ENCODE results near the gene LELP1.
"Not testable (repeated sequence)": the region's sequence is repeated elsewhere in the genome, so short reads cannot be mapped to it uniquely, and the experiment has no call there.

LELP1 gene

DNA sequence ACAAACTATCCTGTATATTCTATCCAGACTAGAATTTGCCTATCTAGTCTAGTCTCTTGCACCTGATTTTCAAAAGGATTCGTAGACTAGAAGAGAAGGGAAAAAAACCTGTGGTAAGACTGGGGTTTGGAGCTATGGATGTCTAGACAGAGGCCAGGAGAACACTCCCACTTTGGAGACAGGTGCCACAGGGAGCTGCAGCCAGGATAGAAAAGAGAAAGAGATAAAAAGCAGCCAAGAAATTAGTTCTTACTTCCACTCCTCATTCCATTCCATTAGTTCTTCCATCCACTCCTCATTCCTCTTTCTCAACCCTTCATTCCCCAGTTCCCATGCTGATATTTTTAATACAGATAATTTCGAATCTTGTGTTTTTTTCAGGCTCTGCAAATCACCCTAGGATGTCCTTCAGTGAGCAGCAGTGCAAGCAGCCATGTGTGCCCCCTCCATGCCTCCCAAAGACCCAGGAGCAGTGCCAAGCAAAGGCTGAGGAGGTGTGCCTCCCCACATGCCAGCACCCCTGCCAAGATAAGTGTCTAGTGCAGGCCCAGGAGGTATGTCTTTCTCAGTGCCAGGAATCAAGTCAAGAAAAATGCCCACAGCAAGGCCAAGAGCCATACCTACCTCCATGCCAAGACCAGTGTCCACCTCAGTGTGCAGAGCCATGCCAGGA lies 14.7 kb downstream of the LELP1 start:
- Histone ChIP-seq H3K4me2 (ENCODE audit: low read length) (no peak overlapping the region), H3K4me3 (ENCODE audit: low read length) (no peak overlapping the region), H2AFZ (ENCODE audit: low read depth, low read length) (no peak overlapping the region), H3K4me1 (ENCODE audit: low read length) (no peaks in the 10 kb centered on the region), H3K27me3 (ENCODE audit: low read depth, low read length) (peaks cover 64% of the 10 kb centered on the region), H3K27ac (ENCODE audit: low read length) (no peak overlapping the region), H3K9ac (ENCODE audit: low read length) (no peak overlapping the region), H3K79me2 (ENCODE audit: low read length) (no peaks in the 10 kb centered on the region), H3K9me3 (ENCODE audit: insufficient read depth, low read length) (no peaks in the 10 kb centered on the region), H3K36me3 (replicated peaks; ENCODE audit: low read depth, low read length) (no peaks in the 10 kb centered on the region), H4K20me1 (ENCODE audit: insufficient read depth, low read length) (no peaks in the 10 kb centered on the region)
- TF ChIP-seq EZH2phosphoT487 (IDR thresholded peaks at IDR 0.05; ENCODE audit: low read depth): no peak

DNA sequence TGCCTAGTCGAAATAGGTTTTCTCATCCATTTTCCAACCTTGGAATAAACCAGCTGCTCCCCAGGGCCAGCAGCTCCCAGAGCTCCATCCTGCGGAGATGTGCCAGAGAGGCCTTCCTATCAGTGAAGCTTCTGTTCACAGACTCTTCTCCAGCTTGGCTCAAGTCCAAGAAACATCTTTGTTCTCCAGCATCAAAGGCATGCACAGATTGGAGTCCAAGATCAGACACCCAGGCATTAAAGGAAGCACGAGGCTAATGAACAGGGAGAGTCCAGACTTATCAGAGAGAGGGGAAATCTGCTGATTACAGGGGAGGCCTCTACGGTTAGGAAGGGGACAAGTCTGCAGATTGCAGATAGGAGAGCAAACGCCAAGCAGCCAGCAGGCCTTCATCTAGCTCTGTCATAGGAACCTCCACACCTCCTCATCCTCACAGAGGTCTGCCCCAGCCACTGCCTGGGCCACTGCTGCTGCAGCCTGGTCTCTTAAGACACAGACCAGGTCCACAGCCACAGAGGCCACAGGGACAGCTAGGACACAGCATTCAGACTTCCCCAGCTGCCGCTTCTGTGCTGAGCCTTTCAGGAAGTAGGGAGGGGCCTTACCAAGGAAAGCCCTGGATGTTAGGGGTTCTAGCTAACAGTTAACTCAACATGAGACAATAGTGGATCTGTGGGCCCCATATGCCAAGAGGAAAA lies 17.5 kb downstream of the LELP1 start:
- Histone ChIP-seq H3K79me2 (ENCODE audit: low read length) (no peaks in the 10 kb centered on the region), H3K27me3 (ENCODE audit: low read depth, low read length) (peaks cover 71% of the 10 kb centered on the region), H3K9ac (ENCODE audit: low read length) (no peak overlapping the region), H3K4me3 (ENCODE audit: low read length) (no peak overlapping the region), H3K4me2 (ENCODE audit: low read length) (no peak overlapping the region), H4K20me1 (ENCODE audit: insufficient read depth, low read length) (no peaks in the 10 kb centered on the region), H3K9me3 (ENCODE audit: insufficient read depth, low read length) (no peaks in the 10 kb centered on the region), H3K36me3 (replicated peaks; ENCODE audit: low read depth, low read length) (no peaks in the 10 kb centered on the region), H2AFZ (ENCODE audit: low read depth, low read length) (no peak overlapping the region), H3K27ac (ENCODE audit: low read length) (no peak overlapping the region), H3K4me1 (ENCODE audit: low read length) (0 out of 2 replicates have a peak, but pooled peaks cover 2% of the 10 kb centered on the region)
- TF ChIP-seq, protein P1, sequence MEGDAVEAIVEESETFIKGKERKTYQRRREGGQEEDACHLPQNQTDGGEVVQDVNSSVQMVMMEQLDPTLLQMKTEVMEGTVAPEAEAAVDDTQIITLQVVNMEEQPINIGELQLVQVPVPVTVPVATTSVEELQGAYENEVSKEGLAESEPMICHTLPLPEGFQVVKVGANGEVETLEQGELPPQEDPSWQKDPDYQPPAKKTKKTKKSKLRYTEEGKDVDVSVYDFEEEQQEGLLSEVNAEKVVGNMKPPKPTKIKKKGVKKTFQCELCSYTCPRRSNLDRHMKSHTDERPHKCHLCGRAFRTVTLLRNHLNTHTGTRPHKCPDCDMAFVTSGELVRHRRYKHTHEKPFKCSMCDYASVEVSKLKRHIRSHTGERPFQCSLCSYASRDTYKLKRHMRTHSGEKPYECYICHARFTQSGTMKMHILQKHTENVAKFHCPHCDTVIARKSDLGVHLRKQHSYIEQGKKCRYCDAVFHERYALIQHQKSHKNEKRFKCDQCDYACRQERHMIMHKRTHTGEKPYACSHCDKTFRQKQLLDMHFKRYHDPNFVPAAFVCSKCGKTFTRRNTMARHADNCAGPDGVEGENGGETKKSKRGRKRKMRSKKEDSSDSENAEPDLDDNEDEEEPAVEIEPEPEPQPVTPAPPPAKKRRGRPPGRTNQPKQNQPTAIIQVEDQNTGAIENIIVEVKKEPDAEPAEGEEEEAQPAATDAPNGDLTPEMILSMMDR (IDR thresholded peaks at IDR 0.05; ENCODE audit: low read depth, low read length): no peak

DNA sequence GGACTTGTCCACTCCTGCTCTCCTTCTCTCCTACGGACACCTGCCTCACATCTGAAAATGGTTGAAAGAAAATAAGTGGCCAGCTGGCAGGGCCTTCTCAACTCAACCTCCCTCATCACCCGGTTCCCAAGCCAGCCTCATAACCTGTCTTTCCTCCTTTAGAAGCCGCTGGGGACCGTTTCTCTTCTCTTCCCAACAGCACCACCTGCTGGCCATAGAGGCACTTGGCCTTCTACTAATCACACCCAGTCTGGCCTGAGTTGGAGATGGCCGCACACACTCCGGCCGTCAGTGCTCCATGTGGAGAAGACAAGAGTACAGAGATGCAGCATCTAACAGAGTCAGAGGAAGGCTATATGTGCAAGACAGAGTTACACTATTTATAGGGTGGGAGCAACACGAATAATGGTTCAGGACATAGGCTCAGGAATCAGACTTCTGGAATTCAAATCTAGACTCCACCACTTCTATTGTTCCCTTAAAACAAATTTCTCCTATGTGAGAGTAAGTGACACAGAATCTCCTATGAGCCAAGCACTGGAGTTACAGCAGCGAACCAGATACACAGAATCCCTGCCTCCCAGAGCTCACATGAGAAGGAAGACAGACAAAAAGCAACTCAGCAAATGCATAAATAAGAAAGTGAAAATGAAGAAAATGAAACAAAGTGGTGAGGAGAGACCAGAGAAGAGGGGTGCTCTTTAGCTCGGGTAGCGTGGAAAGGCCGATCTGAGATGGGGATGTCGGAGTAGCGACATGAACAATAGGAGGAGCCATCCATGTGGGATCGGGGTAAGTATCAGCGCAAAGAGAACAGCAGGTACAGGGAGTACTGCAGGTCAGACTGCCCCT lies 20.0 kb downstream of the LELP1 start:
- H3K9ac ChIP-seq (ENCODE audit: low read length); H3K9me3 ChIP-seq (ENCODE audit: insufficient read depth, low read length); H4K20me1 ChIP-seq (ENCODE audit: insufficient read depth, low read length); H3K4me1 ChIP-seq (ENCODE audit: low read length); H3K27ac ChIP-seq (ENCODE audit: low read length); H3K4me3 ChIP-seq (ENCODE audit: low read length); H3K36me3 ChIP-seq (replicated peaks; ENCODE audit: low read depth, low read length); H3K79me2 ChIP-seq (ENCODE audit: low read length); H2AFZ ChIP-seq (ENCODE audit: low read depth, low read length): not testable (repeated sequence)
- TF ChIP-seq, protein P1 (IDR thresholded peaks at IDR 0.05; ENCODE audit: low read depth, low read length): peak; percentile 64
- Histone ChIP-seq H3K4me2 (ENCODE audit: low read length) (peak overlapping the region; percentile 25), H3K27me3 (ENCODE audit: low read depth, low read length) (peaks cover 78% of the 10 kb centered on the region)

DNA sequence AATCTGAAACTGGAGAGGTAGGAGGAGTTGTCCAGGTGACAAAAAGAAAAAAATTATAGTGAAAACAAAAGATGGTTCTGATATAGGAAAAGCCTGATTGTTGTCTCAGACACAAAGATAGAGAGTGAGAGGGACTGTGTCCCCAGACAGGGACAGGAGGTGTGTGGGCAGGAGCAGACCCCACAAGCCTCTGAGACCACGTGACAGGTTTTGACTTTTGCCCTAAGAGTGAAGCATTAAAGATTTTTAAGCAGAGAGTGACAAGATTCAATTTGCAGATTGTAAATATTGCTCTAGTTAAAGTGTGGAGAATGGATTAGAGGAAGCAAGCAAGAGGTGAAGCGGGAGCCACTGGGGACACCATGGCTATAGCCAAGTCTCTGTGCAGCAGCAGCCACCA lies 24.6 kb downstream of the LELP1 start:
- TF ChIP-seq EZH2phosphoT487 (IDR thresholded peaks at IDR 0.05; ENCODE audit: low read depth): no peak
- TF ChIP-seq, protein P1 (IDR thresholded peaks at IDR 0.05; ENCODE audit: low read depth, low read length): no peak
- H2AFZ ChIP-seq (ENCODE audit: low read depth, low read length): no peak overlapping the region
- H3K27ac ChIP-seq (ENCODE audit: low read length): no peak overlapping the region

More for the DNA sequence above, 24.6 kb downstream of the LELP1 start:
- no peak overlapping the region for H3K9ac ChIP-seq (ENCODE audit: low read length)
- no peak overlapping the region for H3K4me2 ChIP-seq (ENCODE audit: low read length)
- H3K4me3 ChIP-seq (ENCODE audit: low read length): no peak overlapping the region
- H3K9me3 ChIP-seq (ENCODE audit: insufficient read depth, low read length): no peaks in the 10 kb centered on the region
- no peaks in the 10 kb centered on the region for H3K79me2 ChIP-seq (ENCODE audit: low read length)
- H4K20me1 ChIP-seq (ENCODE audit: insufficient read depth, low read length): no peaks in the 10 kb centered on the region
- no peaks in the 10 kb centered on the region for H3K36me3 ChIP-seq (replicated peaks; ENCODE audit: low read depth, low read length)
- peaks cover 61% of the 10 kb centered on the region for H3K27me3 ChIP-seq (ENCODE audit: low read depth, low read length)
- 0 out of 2 replicates have a peak, but pooled peaks cover 2% of the 10 kb centered on the region for H3K4me1 ChIP-seq (ENCODE audit: low read length)

Data from OCI-LY3 (cell line).